ENCODE data around the gene AKAP13.
"Not testable (repeated sequence)": the region's sequence is repeated elsewhere in the genome, so short reads cannot be mapped to it uniquely, and the experiment has no call there.

AKAP13 gene

GRCh38 chr15:85793641-85794597 lies 413.5 kb downstream of the AKAP13 start:
- DNase-seq (ENCODE audit: low read depth) = no peak

GRCh38 chr15:85794598-85795336 lies 414.4 kb downstream of the AKAP13 start, which contains the start of gene KLHL25:
Gene KLHL25 (minus strand): TSS chr15:85794925. CDS start chr15:85769810, 25,115 bp downstream.
- peak; percentile 61 for DNase-seq (ENCODE audit: low read depth)

DNA sequence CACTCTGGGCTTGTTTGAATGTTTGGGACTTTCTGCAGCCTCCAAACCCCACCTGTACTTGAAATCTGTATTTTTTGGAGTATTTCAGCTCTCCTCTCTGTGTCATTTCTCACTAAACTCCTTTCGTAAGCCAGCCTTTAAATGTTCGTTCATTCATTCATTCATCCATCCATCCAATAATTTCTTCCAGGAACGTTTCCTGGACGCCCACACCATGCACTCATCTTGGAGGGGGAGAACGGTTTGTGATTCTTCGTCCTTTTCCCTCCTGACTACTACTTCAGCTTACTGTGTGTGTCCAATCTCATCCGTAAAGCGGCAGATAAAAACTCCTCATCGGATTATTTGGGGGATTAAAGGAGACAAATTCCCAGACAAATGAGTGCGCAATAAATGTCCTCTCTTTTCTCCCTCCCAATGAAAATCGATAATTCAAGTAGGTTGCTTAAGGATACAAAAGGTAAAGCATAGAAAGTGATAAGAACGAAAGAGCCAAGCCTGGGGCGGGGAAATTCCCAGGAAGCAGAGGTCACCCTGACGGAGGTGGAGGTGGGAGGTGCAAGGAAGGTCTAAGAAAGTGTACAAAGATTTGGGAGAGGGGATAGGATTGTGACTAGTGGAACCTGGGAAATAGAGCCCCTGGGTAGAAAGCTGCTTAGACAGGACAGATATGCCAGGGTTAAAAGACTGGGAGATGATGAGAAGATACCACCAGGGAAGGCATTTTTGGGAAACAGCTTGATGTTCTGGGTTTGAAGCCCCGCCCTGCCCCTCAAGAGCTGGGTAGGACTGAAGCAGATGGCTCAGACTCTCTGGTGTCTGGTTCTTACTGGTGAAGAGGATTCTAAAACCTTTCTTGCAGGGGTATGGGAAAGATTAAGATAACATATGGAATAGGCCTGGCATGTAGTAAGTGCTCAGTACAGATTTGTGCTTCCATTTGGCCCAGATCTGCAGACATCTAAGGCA lies 415.2 kb downstream of the AKAP13 start:
- no peak for DNase-seq (ENCODE audit: low read depth)

GRCh38 chr15:85796371-85796770 lies 416.0 kb downstream of the AKAP13 start:
- DNase-seq (ENCODE audit: low read depth) = not testable (repeated sequence)
